AG09309 (cell line): ENCODE results near the gene DARS2.
"Not testable (repeated sequence)": the region's sequence is repeated elsewhere in the genome, so short reads cannot be mapped to it uniquely, and the experiment has no call there.

Experiments used
- DNase-seq: peaks from one replicate; pipeline ENCODE4 v3.0.0-alpha.2; 2010; ENCODE audit warnings: low read depth
- H3K4me3 ChIP-seq: 2 replicates; pipeline ENCODE4 v1.5.1; 2011; ENCODE audit warnings: mild to moderate bottlenecking, low read depth, low read length, moderate library complexity; ENCODE audit not compliant: control insufficient read depth
- CTCF ChIP-seq: IDR thresholded peaks from 2 replicates; pipeline ENCODE4 v1.5.1; 2011; ENCODE audit warnings: mild to moderate bottlenecking, low read depth, low read length, inconsistent platforms; ENCODE audit not compliant: insufficient read depth, control insufficient read depth; ENCODE audit errors: missing control alignments

Gene DARS2

GRCh38 chr1:173824315-173825081 lies at the start of gene DARS2, which contains the start of gene CENPL:
TSS of gene DARS2 (plus strand) at chr1:173824673. CDS start at chr1:173825230, 557 bp downstream.
TSS of gene CENPL (minus strand) at chr1:173824883. CDS start at chr1:173811299, 13,584 bp downstream.
- TF ChIP-seq CTCF: no peak
- peak within 1 kb of the TSS; percentile 90 for H3K4me3 ChIP-seq
- peak; percentile 95 for DNase-seq

- H3K4me3 ChIP-seq: no peak overlapping the region
- no peak for DNase-seq
- TF ChIP-seq CTCF: no peak
Observed at GRCh38 chr1:173775578-173776226, 48.8 kb upstream of the DARS2 start.

- no peak overlapping the region for H3K4me3 ChIP-seq
- TF ChIP-seq CTCF: no peak
- DNase-seq: no peak
Observed at GRCh38 chr1:173779936-173780335, 44.5 kb upstream of the DARS2 start.

- no peak overlapping the region for H3K4me3 ChIP-seq
- DNase-seq: no peak
- no peak for TF ChIP-seq CTCF
Observed at GRCh38 chr1:173784997-173785396, 39.5 kb upstream of the DARS2 start.

- no peak overlapping the region for H3K4me3 ChIP-seq
- TF ChIP-seq CTCF: no peak
- DNase-seq: no peak
Observed at GRCh38 chr1:173789841-173790240, 34.6 kb upstream of the DARS2 start.

GRCh38 chr1:173798078-173798477 lies 26.4 kb upstream of the DARS2 start:
- DNase-seq: no peak
- no peak for TF ChIP-seq CTCF
- no peak overlapping the region for H3K4me3 ChIP-seq

- not testable (repeated sequence) for DNase-seq
Observed at GRCh38 chr1:173799995-173800394, 24.5 kb upstream of the DARS2 start.

More at GRCh38 chr1:173799995-173800394, 24.5 kb upstream of the DARS2 start:
- H3K4me3 ChIP-seq: not testable (repeated sequence)
